Endodermal cell (in vitro differentiated cells): ENCODE measurements around the gene HEATR9. TPM values are rescaled to one million over a fixed set of nuclear protein-coding genes. Genes with fewer than 3 reads are reported as not detected.

Source experiments
- DNase-seq: peaks from one replicate; pipeline ENCODE4 v3.0.0-alpha.2; 2017
- H3K27ac ChIP-seq: 2 replicates; pipeline ENCODE4 v1.5.1; 2013; ENCODE audit warnings: mild to moderate bottlenecking, low read depth, low read length, moderate library complexity
- H3K27me3 ChIP-seq: 2 replicates; pipeline ENCODE4 v1.6.1; 2013; ENCODE audit warnings: mild to moderate bottlenecking, low read length, moderate library complexity; ENCODE audit not compliant: insufficient read depth, control insufficient read depth, poor library complexity, severe bottlenecking
- H3K36me3 ChIP-seq: 2 replicates; pipeline ENCODE4 v1.7.0; 2013; ENCODE audit warnings: mild to moderate bottlenecking, low read length, moderate library complexity; ENCODE audit not compliant: control insufficient read depth, insufficient read depth
- H3K4me1 ChIP-seq: one replicate; pipeline ENCODE4 v1.7.0; 2013; ENCODE audit warnings: low read length; ENCODE audit not compliant: control insufficient read depth, insufficient read depth
- H3K4me3 ChIP-seq: 2 replicates; pipeline ENCODE4 v1.5.1; 2013; ENCODE audit warnings: mild to moderate bottlenecking, low read length, moderate library complexity
- H3K9ac ChIP-seq: 2 replicates; pipeline ENCODE4 v1.6.1; 2013; ENCODE audit warnings: mild to moderate bottlenecking, low read length, moderate library complexity; ENCODE audit not compliant: poor library complexity, severe bottlenecking; ENCODE audit errors: extremely low read depth
- H3K9me3 ChIP-seq: 2 replicates; pipeline ENCODE4 v1.6.1; 2013; ENCODE audit warnings: mild to moderate bottlenecking, low read length, moderate library complexity; ENCODE audit not compliant: control insufficient read depth
- H3K27ac Mint-ChIP-seq: 2 replicates; pipeline ENCODE4 v1.8.0; 2020; ENCODE audit warnings: mixed read lengths
- H3K27me3 Mint-ChIP-seq: 2 replicates; pipeline ENCODE4 v1.8.0; 2021; ENCODE audit warnings: mild to moderate bottlenecking, mixed read lengths; ENCODE audit not compliant: insufficient read depth
- H3K36me3 Mint-ChIP-seq: 2 replicates; pipeline ENCODE4 v1.8.0; 2020; ENCODE audit warnings: low read depth, mixed read lengths
- H3K4me1 Mint-ChIP-seq: 2 replicates; pipeline ENCODE4 v1.8.0; 2020; ENCODE audit warnings: mixed read lengths
- H3K4me3 Mint-ChIP-seq: 2 replicates; pipeline ENCODE4 v1.8.0; 2020; ENCODE audit warnings: mild to moderate bottlenecking, moderate library complexity, mixed read lengths
- H3K9me3 Mint-ChIP-seq: 2 replicates; pipeline ENCODE4 v1.8.0; 2020; ENCODE audit warnings: mild to moderate bottlenecking, mixed read lengths
- WGBS, 2 experiments: methylation state at CpG; one replicate each; pipeline versions ENCODE4 v1.1.5 to v1.1.7; 2013; ENCODE audit warnings: missing lambda C conversion rate in 2 of 2, mixed read lengths in 1 of 2; ENCODE audit not compliant: insufficient coverage in 1 of 2, insufficient read length in 1 of 2; 5-methylcytosine and 5-hydroxymethylcytosine counted together
- long read RNA-seq, 4 experiments: library from polyadenylated mRNA in 2 of 4; library from RNA in 1 of 4; library from capped mRNA in 1 of 4; stranded (forward) in 3 of 4; unstranded in 1 of 4; transcript quantifications; one replicate each; pipeline ENCODE4 v2.0.0, GENCODE V29; 2020 to 2021; ENCODE audit warnings: inconsistent platforms in 1 of 4
- polyA plus RNA-seq, 2 experiments: library from polyadenylated mRNA; stranded (reverse); fragments of 50-300 nt; gene quantifications; one replicate each; pipeline ENCODE4 v1.2.3, GENCODE V29; 2013
- total RNA-seq, 2 donors: library from RNA; stranded (reverse); fragmentation: NEBNext Ultra II Directional in 1 of 2; extraction: Animal tissue kit (Norgen Biotek cat#: 25700) in 1 of 2; gene quantifications; 2 replicates in 1 of 2; 3 replicates in 1 of 2; pipeline ENCODE4 v1.2.1, GENCODE V29; 2021
- TF ChIP-seq, protein P1 (sequence below): fragments of 200-600 bp; sonication (generic); conservative IDR thresholded peaks from 2 replicates; pipeline ENCODE4 v1.5.0; 2021; ENCODE audit warnings: antibody characterized with exemption, mild to moderate bottlenecking

The HEATR9 gene
- total RNA-seq = not detected
- not detected for polyA plus RNA-seq (2013, experiment 1 of 2)
- not detected for polyA plus RNA-seq (2013, experiment 2 of 2)
- long read RNA-seq, experiment 1 = 0 reads
- long read RNA-seq, experiment 2 = 0 reads
- long read RNA-seq, experiment 3 = 0 reads
- long read RNA-seq, experiment 4 = 0 reads

GRCh38 chr17:35868737-35869136 is at the start of gene HEATR9:
TSS of gene HEATR9 (minus strand) at chr17:35868891. CDS start at chr17:35868742, 149 bp downstream.
- H3K27ac ChIP-seq = no peak within 1 kb of the TSS
- H3K36me3 ChIP-seq = no peaks in the 10 kb centered on the region
- Mint-ChIP-seq H3K9me3 (no peaks in the 10 kb centered on the region), H3K27ac (no peak within 1 kb of the TSS), H3K27me3 (no peaks in the 10 kb centered on the region), H3K4me3 (no peak within 1 kb of the TSS), H3K4me1 (peaks cover 6% of the 10 kb centered on the region), H3K36me3 (no peaks in the 10 kb centered on the region)
- 77 to 87% methylated on average over 1 to 3 of the region's 3 CpGs for WGBS, 2 experiments
- no peak for DNase-seq
- TF ChIP-seq, protein P1, sequence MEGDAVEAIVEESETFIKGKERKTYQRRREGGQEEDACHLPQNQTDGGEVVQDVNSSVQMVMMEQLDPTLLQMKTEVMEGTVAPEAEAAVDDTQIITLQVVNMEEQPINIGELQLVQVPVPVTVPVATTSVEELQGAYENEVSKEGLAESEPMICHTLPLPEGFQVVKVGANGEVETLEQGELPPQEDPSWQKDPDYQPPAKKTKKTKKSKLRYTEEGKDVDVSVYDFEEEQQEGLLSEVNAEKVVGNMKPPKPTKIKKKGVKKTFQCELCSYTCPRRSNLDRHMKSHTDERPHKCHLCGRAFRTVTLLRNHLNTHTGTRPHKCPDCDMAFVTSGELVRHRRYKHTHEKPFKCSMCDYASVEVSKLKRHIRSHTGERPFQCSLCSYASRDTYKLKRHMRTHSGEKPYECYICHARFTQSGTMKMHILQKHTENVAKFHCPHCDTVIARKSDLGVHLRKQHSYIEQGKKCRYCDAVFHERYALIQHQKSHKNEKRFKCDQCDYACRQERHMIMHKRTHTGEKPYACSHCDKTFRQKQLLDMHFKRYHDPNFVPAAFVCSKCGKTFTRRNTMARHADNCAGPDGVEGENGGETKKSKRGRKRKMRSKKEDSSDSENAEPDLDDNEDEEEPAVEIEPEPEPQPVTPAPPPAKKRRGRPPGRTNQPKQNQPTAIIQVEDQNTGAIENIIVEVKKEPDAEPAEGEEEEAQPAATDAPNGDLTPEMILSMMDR = no peak
- no peaks in the 10 kb centered on the region for H3K27me3 ChIP-seq
- H3K9ac ChIP-seq = no peak within 1 kb of the TSS
- H3K4me1 ChIP-seq = no peaks in the 10 kb centered on the region
- H3K4me3 ChIP-seq = no peak within 1 kb of the TSS
- H3K9me3 ChIP-seq = no peaks in the 10 kb centered on the region

DNA sequence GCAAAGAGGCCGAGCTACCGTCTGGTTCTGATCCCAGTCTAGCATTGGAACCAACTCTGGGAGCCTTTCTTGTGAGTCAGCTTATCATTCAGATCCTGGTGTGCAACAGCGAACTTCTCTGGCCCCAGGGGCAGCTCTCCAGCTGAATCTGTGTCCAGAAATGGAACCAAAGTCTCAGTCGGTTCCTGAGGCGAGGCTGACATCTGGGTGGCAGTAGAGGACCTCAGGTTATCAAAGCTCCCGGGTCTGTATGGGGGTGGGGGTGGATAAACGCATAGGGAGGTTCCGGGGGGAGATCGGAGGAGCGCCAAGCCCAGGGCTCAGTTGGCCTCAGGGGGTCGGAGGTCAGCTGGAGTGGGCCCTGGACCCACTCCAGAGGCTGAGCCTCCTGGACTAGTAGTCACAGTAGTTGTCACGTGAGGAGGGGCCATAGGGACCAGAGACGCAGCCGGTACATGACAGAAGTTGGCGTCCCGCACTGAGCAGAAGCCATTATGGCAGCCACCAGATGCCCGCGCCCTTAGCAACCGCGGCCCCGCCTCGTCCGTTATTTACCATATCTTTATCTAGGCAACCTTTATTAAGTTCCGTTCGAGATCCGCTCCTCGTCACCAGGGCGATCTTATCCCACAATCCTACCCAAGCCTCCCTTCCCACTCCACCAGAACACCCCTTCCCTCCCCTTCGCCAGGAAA is 49.0 kb upstream of the HEATR9 start:
- no peak for DNase-seq
- H3K4me3 Mint-ChIP-seq = no peak overlapping the region
- Histone ChIP-seq H3K36me3 (no peaks in the 10 kb centered on the region), H3K9me3 (no peaks in the 10 kb centered on the region), H3K27me3 (peaks cover 4% of the 10 kb centered on the region), H3K27ac (no peak overlapping the region), H3K4me1 (no peaks in the 10 kb centered on the region), H3K4me3 (no peak overlapping the region), H3K9ac (no peak overlapping the region)
- 97% methylated on average over 21 to 29 of the region's 29 CpGs for WGBS, 2 experiments
- TF ChIP-seq, protein P1 = no peak
- no peak overlapping the region for H3K27ac Mint-ChIP-seq
- H3K9me3 Mint-ChIP-seq = peaks cover 4% of the 10 kb centered on the region
- H3K27me3 Mint-ChIP-seq = peaks cover 6% of the 10 kb centered on the region
- peaks cover 13% of the 10 kb centered on the region for H3K4me1 Mint-ChIP-seq
- peaks cover 6% of the 10 kb centered on the region for H3K36me3 Mint-ChIP-seq

GRCh38 chr17:35915153-35915964 is 46.7 kb upstream of the HEATR9 start:
- TF ChIP-seq, protein P1 = no peak
- Histone ChIP-seq H3K27me3 (peaks cover 8% of the 10 kb centered on the region), H3K27ac (no peak overlapping the region), H3K4me3 (no peak overlapping the region), H3K4me1 (no peaks in the 10 kb centered on the region), H3K9ac (no peak overlapping the region), H3K36me3 (no peaks in the 10 kb centered on the region), H3K9me3 (no peaks in the 10 kb centered on the region)
- H3K9me3 Mint-ChIP-seq = peaks cover 4% of the 10 kb centered on the region
- H3K27me3 Mint-ChIP-seq = peaks cover 6% of the 10 kb centered on the region
- peaks cover 6% of the 10 kb centered on the region for H3K36me3 Mint-ChIP-seq
- no peak overlapping the region for H3K4me3 Mint-ChIP-seq
- no peak overlapping the region for H3K27ac Mint-ChIP-seq
- H3K4me1 Mint-ChIP-seq = peaks cover 11% of the 10 kb centered on the region
- 91 to 92% methylated on average over 3 of the region's 3 CpGs for WGBS, 2 experiments
- DNase-seq = no peak
